Measurements from ENCODE around the gene MAGEH1. TPM values are rescaled to one million over a fixed set of nuclear protein-coding genes. Genes with fewer than 3 reads are reported as not detected.
A peak's percentile ranks its signal among the peaks of the same experiment; 100 is the strongest.
"Not testable (repeated sequence)": the region's sequence is repeated elsewhere in the genome, so short reads cannot be mapped to it uniquely, and the experiment has no call there.

Gene MAGEH1
- polyA plus RNA-seq (ENCODE audit: insufficient read length), result 63.2 TPM
- long read RNA-seq, donor 1, transcript MAGEH1-201 (1 exons, 1,462 nt), result major isoform, 97 of 97 reads
- long read RNA-seq, donor 1, partial matches to known transcripts, result 0 of 97 reads
- long read RNA-seq, donor 1, other reads (novel, unspliced or antisense), result 0 of 97 reads
- long read RNA-seq, donor 2, transcript MAGEH1-201 (1 exons, 1,462 nt), result major isoform, 90 of 90 reads
- long read RNA-seq, donor 2, partial matches to known transcripts, result 0 of 90 reads
- long read RNA-seq, donor 2, other reads (novel, unspliced or antisense), result 0 of 90 reads
- long read RNA-seq, donor 3, transcript MAGEH1-201 (1 exons, 1,462 nt), result major isoform, 94 of 94 reads
- long read RNA-seq, donor 3, partial matches to known transcripts, result 0 of 94 reads
- long read RNA-seq, donor 3, other reads (novel, unspliced or antisense), result 0 of 94 reads
- long read RNA-seq, donor 4, transcript MAGEH1-201 (1 exons, 1,462 nt), result major isoform, 13 of 13 reads
- long read RNA-seq, donor 4, partial matches to known transcripts, result 0 of 13 reads
- long read RNA-seq, donor 4, other reads (novel, unspliced or antisense), result 0 of 13 reads
- long read RNA-seq, donor 5, transcript MAGEH1-201 (1 exons, 1,462 nt), result major isoform, 190 of 190 reads
- long read RNA-seq, donor 5, partial matches to known transcripts, result 0 of 190 reads
- long read RNA-seq, donor 5, other reads (novel, unspliced or antisense), result 0 of 190 reads
- long read RNA-seq, donor 6, transcript MAGEH1-201 (1 exons, 1,462 nt), result major isoform, 117 of 117 reads
- long read RNA-seq, donor 6, partial matches to known transcripts, result 0 of 117 reads
- long read RNA-seq, donor 6, other reads (novel, unspliced or antisense), result 0 of 117 reads
- long read RNA-seq, donor 7, transcript MAGEH1-201 (1 exons, 1,462 nt), result major isoform, 157 of 157 reads
- long read RNA-seq, donor 7, partial matches to known transcripts, result 0 of 157 reads
- long read RNA-seq, donor 7, other reads (novel, unspliced or antisense), result 0 of 157 reads
- long read RNA-seq, donor 8, transcript MAGEH1-201 (1 exons, 1,462 nt), result major isoform, 58 of 58 reads
- long read RNA-seq, donor 8, partial matches to known transcripts, result 0 of 58 reads
- long read RNA-seq, donor 8, other reads (novel, unspliced or antisense), result 0 of 58 reads

GRCh38 chrX:55451990-55452832 lies at the start of gene MAGEH1:
TSS of gene MAGEH1 (plus strand) at chrX:55452127. CDS start at chrX:55452375, 248 bp downstream.
- peak; percentile 77 for DNase-seq

GRCh38 chrX:55427079-55427478 lies 24.8 kb upstream of the MAGEH1 start:
- not testable (repeated sequence) for DNase-seq

GRCh38 chrX:55443468-55443867 lies 8.5 kb upstream of the MAGEH1 start:
- not testable (repeated sequence) for DNase-seq

GRCh38 chrX:55450259-55450658 lies 1.7 kb upstream of the MAGEH1 start:
- no peak for DNase-seq

- DNase-seq, result no peak
Measured at GRCh38 chrX:55451141-55451540, 786 bp upstream of the MAGEH1 start.

GRCh38 chrX:55451626-55451989 lies 319 bp upstream of the MAGEH1 start:
- no peak for DNase-seq

GRCh38 chrX:55452833-55453124 lies 852 bp downstream of the MAGEH1 start:
- DNase-seq, result no peak

- not testable (repeated sequence) for DNase-seq
Measured at GRCh38 chrX:55455708-55456107, 3.8 kb downstream of the MAGEH1 start.

- not testable (repeated sequence) for DNase-seq
Measured at GRCh38 chrX:55459426-55459825, 7.5 kb downstream of the MAGEH1 start.

GRCh38 chrX:55459926-55460325 lies 8.0 kb downstream of the MAGEH1 start:
- not testable (repeated sequence) for DNase-seq

GRCh38 chrX:55464050-55464449 lies 12.1 kb downstream of the MAGEH1 start:
- DNase-seq, result not testable (repeated sequence)

GRCh38 chrX:55465108-55465507 lies 13.2 kb downstream of the MAGEH1 start:
- DNase-seq, result not testable (repeated sequence)

GRCh38 chrX:55465791-55466190 lies 13.9 kb downstream of the MAGEH1 start:
- not testable (repeated sequence) for DNase-seq

GRCh38 chrX:55479956-55480355 lies 28.0 kb downstream of the MAGEH1 start:
- not testable (repeated sequence) for DNase-seq

- no peak for DNase-seq
Measured at GRCh38 chrX:55480390-55481062, 28.6 kb downstream of the MAGEH1 start.

- DNase-seq, result no peak
Measured at GRCh38 chrX:55484948-55485347, 33.0 kb downstream of the MAGEH1 start.

- no peak for DNase-seq
Measured at GRCh38 chrX:55486736-55487135, 34.8 kb downstream of the MAGEH1 start.

- DNase-seq, result no peak
Measured at GRCh38 chrX:55487143-55487542, 35.2 kb downstream of the MAGEH1 start.

- DNase-seq, result peak; percentile 13
Measured at GRCh38 chrX:55488006-55488592, 36.2 kb downstream of the MAGEH1 start.

GRCh38 chrX:55488593-55489313 lies 36.8 kb downstream of the MAGEH1 start:
- peak; percentile 55 for DNase-seq

Measured in left kidney (tissue), 8 donors.